ENCODE results near the gene CEP85.

DNA sequence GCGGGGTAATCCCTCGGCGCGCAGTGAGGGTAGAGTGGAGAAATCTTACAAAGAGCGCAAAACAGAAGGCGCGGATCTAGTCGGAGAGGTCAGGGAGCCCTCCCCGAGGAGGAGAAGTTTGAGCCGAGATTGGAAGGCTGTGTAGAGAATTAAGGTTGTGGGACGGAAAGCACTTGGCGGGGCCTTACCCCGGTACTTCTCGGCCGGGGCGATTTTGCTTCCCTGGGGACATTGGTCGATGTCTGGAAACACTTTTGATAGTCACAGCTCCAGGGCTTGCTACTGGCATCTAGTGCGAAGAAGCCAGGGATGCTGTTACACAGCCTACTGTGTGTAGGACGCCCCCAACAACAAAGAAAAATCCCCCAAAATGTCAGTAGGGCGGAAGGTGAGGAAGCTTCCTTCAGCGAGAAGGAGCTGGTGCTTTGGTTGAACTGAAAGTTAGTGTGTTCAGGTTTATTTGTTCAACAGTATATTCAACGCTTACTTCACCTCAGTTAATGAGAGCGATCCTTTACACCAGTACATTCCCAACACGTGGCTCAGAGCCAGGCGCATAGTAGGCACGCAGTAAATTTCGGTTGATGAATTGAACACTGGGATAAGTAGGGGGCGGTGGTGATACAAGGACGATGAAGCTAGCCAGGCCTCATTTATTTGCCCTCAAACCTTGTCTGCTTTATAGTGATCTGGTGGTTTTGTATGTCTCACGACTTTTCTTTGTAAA lies 807 bp downstream of the CEP85 start:
- TF ChIP-seq NFRKB (IDR thresholded peaks at IDR 0.05): no peak
- TF ChIP-seq SP1 (IDR thresholded peaks at IDR 0.05): no peak
- TF ChIP-seq FOXK2 (IDR thresholded peaks at IDR 0.05): no peak
- no peak for TF ChIP-seq FOXA1 (IDR thresholded peaks at IDR 0.05)
- no peak for TF ChIP-seq ZNF384 (IDR thresholded peaks at IDR 0.05)
- TF ChIP-seq LEF1 (IDR thresholded peaks at IDR 0.05; ENCODE audit: borderline replicate concordance): no peak
- TF ChIP-seq SUZ12 (IDR thresholded peaks at IDR 0.05): no peak
- TF ChIP-seq ARNT (IDR thresholded peaks at IDR 0.05): no peak
- TF ChIP-seq BHLHE40 (IDR thresholded peaks at IDR 0.05; ENCODE audit: borderline replicate concordance): no peak
- no peak for TF ChIP-seq TARDBP (IDR thresholded peaks at IDR 0.05)
- no peak for TF ChIP-seq HDGF (IDR thresholded peaks at IDR 0.05; ENCODE audit: borderline replicate concordance)
- no peak for TF ChIP-seq CTBP1 (IDR thresholded peaks at IDR 0.05; ENCODE audit: borderline replicate concordance)
- TF ChIP-seq, protein P1, sequence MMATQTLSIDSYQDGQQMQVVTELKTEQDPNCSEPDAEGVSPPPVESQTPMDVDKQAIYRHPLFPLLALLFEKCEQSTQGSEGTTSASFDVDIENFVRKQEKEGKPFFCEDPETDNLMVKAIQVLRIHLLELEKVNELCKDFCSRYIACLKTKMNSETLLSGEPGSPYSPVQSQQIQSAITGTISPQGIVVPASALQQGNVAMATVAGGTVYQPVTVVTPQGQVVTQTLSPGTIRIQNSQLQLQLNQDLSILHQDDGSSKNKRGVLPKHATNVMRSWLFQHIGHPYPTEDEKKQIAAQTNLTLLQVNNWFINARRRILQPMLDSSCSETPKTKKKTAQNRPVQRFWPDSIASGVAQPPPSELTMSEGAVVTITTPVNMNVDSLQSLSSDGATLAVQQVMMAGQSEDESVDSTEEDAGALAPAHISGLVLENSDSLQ (IDR thresholded peaks at IDR 0.05): no peak

Measured in HEK293T (cell line).